ENCODE data around the gene ITFG1. TPM values are rescaled to one million over a fixed set of nuclear protein-coding genes. Genes with fewer than 3 reads are reported as not detected.
"Not testable (repeated sequence)": the region's sequence is repeated elsewhere in the genome, so short reads cannot be mapped to it uniquely, and the experiment has no call there.

ITFG1 gene
- polyA plus RNA-seq, 3 donors, result 28.9 to 62.5 (median 35.3) TPM

- Histone ChIP-seq H3K4me2 (replicated peaks; ENCODE audit: extremely low read depth, low read length, poor library complexity, severe bottlenecking) (no peak overlapping the region), H3K27ac (ENCODE audit: low read depth in 1 of 2, low read length in 2 of 2) (no peak overlapping the region), H3K4me1 (ENCODE audit: control insufficient read depth in 1 of 2, insufficient read depth in 2 of 2, low read length in 2 of 2) (no peaks in the 10 kb centered on the region), H3K4me3 (replicated peaks in 1 of 3; ENCODE audit: low read depth in 2 of 3, low read length in 3 of 3) (no peak overlapping the region), H3K9me3 (replicated peaks in 1 of 2; ENCODE audit: control insufficient read depth in 1 of 2, insufficient read depth in 1 of 2, low read length in 2 of 2) (peaks cover 0 to 8% of the 10 kb centered on the region in 2 donors), H3K36me3 (replicated peaks in 1 of 2; ENCODE audit: control insufficient read depth in 1 of 2, insufficient read depth in 2 of 2, low read length in 2 of 2) (peaks cover 26 to 75% of the 10 kb centered on the region in 2 donors), H2AFZ (ENCODE audit: insufficient read depth, low read depth, low read length, poor library complexity, severe bottlenecking) (no peak overlapping the region), H4K20me1 (ENCODE audit: insufficient read depth, low read length) (no peaks in the 10 kb centered on the region), H3K79me2 (ENCODE audit: insufficient read depth, low read length) (no peaks in the 10 kb centered on the region), H3K27me3 (ENCODE audit: control insufficient read depth in 2 of 2, insufficient read depth in 2 of 2, low read length in 2 of 2) (no peaks in the 10 kb centered on the region), H3K9ac (ENCODE audit: insufficient read depth, low read length, poor library complexity, severe bottlenecking) (no peak overlapping the region)
- H3K36me3 Mint-ChIP-seq, result peaks cover 46 to 55% of the 10 kb centered on the region in 2 donors
- intact Hi-C loops (cut with micrococcal nuclease), result no loop called here
- 98% methylated on average over 3 of the region's 3 CpGs for WGBS (ENCODE audit: insufficient coverage)
- no peaks in the 10 kb centered on the region for H3K4me1 Mint-ChIP-seq
- H3K4me3 Mint-ChIP-seq, result no peak overlapping the region
- DNase-seq, result no peak
- TF ChIP-seq, protein P1, sequence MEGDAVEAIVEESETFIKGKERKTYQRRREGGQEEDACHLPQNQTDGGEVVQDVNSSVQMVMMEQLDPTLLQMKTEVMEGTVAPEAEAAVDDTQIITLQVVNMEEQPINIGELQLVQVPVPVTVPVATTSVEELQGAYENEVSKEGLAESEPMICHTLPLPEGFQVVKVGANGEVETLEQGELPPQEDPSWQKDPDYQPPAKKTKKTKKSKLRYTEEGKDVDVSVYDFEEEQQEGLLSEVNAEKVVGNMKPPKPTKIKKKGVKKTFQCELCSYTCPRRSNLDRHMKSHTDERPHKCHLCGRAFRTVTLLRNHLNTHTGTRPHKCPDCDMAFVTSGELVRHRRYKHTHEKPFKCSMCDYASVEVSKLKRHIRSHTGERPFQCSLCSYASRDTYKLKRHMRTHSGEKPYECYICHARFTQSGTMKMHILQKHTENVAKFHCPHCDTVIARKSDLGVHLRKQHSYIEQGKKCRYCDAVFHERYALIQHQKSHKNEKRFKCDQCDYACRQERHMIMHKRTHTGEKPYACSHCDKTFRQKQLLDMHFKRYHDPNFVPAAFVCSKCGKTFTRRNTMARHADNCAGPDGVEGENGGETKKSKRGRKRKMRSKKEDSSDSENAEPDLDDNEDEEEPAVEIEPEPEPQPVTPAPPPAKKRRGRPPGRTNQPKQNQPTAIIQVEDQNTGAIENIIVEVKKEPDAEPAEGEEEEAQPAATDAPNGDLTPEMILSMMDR (IDR thresholded peaks at IDR 0.05), result no peak
- no peak overlapping the region for H3K27ac Mint-ChIP-seq
- no peaks in the 10 kb centered on the region for H3K27me3 Mint-ChIP-seq (ENCODE audit: low read depth in 3 of 3)
- H3K9me3 Mint-ChIP-seq, result peaks cover 2 to 9% (median 5%) of the 10 kb centered on the region in 7 donors
Observed at GRCh38 chr16:47156680-47157215, 304.1 kb downstream of the ITFG1 start.

- H3K27me3 ChIP-seq (ENCODE audit: control insufficient read depth in 2 of 2, insufficient read depth in 2 of 2, low read length in 2 of 2); H4K20me1 ChIP-seq (ENCODE audit: insufficient read depth, low read length); DNase-seq; H3K27ac ChIP-seq (ENCODE audit: low read depth in 1 of 2, low read length in 2 of 2); H3K4me1 Mint-ChIP-seq; H3K9me3 ChIP-seq (replicated peaks in 1 of 2; ENCODE audit: control insufficient read depth in 1 of 2, insufficient read depth in 1 of 2, low read length in 2 of 2); H3K4me3 ChIP-seq (replicated peaks in 1 of 3; ENCODE audit: low read depth in 2 of 3, low read length in 3 of 3); H3K4me2 ChIP-seq (replicated peaks; ENCODE audit: extremely low read depth, low read length, poor library complexity, severe bottlenecking); H3K9me3 Mint-ChIP-seq; H3K9ac ChIP-seq (ENCODE audit: insufficient read depth, low read length, poor library complexity, severe bottlenecking); H3K4me3 Mint-ChIP-seq; H3K27ac Mint-ChIP-seq; intact Hi-C loops (cut with micrococcal nuclease); H3K27me3 Mint-ChIP-seq (ENCODE audit: low read depth in 3 of 3); H3K4me1 ChIP-seq (ENCODE audit: control insufficient read depth in 1 of 2, insufficient read depth in 2 of 2, low read length in 2 of 2); H3K79me2 ChIP-seq (ENCODE audit: insufficient read depth, low read length); H2AFZ ChIP-seq (ENCODE audit: insufficient read depth, low read depth, low read length, poor library complexity, severe bottlenecking): not testable (repeated sequence)
- peaks cover 22 to 38% of the 10 kb centered on the region in 2 donors for H3K36me3 ChIP-seq (replicated peaks in 1 of 2; ENCODE audit: control insufficient read depth in 1 of 2, insufficient read depth in 2 of 2, low read length in 2 of 2)
- WGBS (ENCODE audit: insufficient coverage), result 97% methylated on average over 5 of the region's 9 CpGs
- H3K36me3 Mint-ChIP-seq, result peaks cover 32 to 44% of the 10 kb centered on the region in 2 donors
Observed at GRCh38 chr16:47152501-47152900, 308.4 kb downstream of the ITFG1 start.

Data from CD14-positive monocyte (primary cell).